ENCODE results near the gene GLRX3.

DNA sequence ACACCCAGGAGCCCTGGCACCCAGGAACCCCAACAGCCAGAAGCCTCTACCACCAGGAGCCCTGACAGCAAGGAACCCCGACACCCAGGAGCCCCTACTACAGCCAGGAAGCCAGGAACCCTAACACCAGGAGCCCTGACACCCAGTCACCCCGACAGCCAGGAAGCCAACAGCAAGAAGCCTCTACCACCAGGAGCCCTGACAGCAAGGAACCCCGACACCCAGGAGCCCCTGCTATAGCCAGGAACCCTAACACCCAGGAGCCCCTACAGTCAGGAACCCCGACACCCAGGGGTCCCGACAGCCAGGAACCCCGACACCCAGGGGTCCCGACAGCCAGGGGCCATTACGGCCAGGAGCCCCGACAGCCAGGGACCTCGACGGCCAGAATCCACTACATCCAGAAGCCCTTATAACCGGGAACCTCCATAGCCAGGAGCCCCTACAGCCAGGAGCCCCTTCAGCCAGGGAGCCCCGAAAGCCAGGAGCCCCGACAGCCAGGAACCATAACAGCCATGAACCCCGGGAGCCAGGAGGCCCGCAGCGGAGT lies 440 bp upstream of the GLRX3 start:
- TF ChIP-seq, protein P1, sequence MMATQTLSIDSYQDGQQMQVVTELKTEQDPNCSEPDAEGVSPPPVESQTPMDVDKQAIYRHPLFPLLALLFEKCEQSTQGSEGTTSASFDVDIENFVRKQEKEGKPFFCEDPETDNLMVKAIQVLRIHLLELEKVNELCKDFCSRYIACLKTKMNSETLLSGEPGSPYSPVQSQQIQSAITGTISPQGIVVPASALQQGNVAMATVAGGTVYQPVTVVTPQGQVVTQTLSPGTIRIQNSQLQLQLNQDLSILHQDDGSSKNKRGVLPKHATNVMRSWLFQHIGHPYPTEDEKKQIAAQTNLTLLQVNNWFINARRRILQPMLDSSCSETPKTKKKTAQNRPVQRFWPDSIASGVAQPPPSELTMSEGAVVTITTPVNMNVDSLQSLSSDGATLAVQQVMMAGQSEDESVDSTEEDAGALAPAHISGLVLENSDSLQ (IDR thresholded peaks at IDR 0.05) = no peak
- no peak for TF ChIP-seq GABPA (IDR thresholded peaks at IDR 0.05; ENCODE audit: low read depth)
- no peak for TF ChIP-seq EZH2 (IDR thresholded peaks at IDR 0.05; ENCODE audit: borderline replicate concordance, control insufficient read depth, low read depth, low read length)
- TF ChIP-seq, protein P2, sequence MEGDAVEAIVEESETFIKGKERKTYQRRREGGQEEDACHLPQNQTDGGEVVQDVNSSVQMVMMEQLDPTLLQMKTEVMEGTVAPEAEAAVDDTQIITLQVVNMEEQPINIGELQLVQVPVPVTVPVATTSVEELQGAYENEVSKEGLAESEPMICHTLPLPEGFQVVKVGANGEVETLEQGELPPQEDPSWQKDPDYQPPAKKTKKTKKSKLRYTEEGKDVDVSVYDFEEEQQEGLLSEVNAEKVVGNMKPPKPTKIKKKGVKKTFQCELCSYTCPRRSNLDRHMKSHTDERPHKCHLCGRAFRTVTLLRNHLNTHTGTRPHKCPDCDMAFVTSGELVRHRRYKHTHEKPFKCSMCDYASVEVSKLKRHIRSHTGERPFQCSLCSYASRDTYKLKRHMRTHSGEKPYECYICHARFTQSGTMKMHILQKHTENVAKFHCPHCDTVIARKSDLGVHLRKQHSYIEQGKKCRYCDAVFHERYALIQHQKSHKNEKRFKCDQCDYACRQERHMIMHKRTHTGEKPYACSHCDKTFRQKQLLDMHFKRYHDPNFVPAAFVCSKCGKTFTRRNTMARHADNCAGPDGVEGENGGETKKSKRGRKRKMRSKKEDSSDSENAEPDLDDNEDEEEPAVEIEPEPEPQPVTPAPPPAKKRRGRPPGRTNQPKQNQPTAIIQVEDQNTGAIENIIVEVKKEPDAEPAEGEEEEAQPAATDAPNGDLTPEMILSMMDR (IDR thresholded peaks at IDR 0.05 in 2 of 3, conservative IDR thresholded peaks at IDR 0.05 in 1 of 3; ENCODE audit: control insufficient read depth in 2 of 3, extremely low read depth in 1 of 3, insufficient read depth in 1 of 3, low read depth in 3 of 3, low read length in 3 of 3) = no peak
